ENCODE data around the gene SLC6A18.

SLC6A18 gene

GRCh38 chr5:1225081-1225480, at the start of gene SLC6A18:
SLC6A18 (plus strand) TSS chr5:1225381; CDS start chr5:1225478, 97 bp downstream.
- no peak for DNase-seq (ENCODE audit: low spot score)

GRCh38 chr5:1175801-1176472, 49.2 kb upstream of the SLC6A18 start:
- DNase-seq (ENCODE audit: low spot score): no peak

GRCh38 chr5:1176473-1177391, 48.4 kb upstream of the SLC6A18 start:
- DNase-seq (ENCODE audit: low spot score): no peak

- DNase-seq (ENCODE audit: low spot score): no peak
Observed at GRCh38 chr5:1177826-1178528, 47.2 kb upstream of the SLC6A18 start.

DNA sequence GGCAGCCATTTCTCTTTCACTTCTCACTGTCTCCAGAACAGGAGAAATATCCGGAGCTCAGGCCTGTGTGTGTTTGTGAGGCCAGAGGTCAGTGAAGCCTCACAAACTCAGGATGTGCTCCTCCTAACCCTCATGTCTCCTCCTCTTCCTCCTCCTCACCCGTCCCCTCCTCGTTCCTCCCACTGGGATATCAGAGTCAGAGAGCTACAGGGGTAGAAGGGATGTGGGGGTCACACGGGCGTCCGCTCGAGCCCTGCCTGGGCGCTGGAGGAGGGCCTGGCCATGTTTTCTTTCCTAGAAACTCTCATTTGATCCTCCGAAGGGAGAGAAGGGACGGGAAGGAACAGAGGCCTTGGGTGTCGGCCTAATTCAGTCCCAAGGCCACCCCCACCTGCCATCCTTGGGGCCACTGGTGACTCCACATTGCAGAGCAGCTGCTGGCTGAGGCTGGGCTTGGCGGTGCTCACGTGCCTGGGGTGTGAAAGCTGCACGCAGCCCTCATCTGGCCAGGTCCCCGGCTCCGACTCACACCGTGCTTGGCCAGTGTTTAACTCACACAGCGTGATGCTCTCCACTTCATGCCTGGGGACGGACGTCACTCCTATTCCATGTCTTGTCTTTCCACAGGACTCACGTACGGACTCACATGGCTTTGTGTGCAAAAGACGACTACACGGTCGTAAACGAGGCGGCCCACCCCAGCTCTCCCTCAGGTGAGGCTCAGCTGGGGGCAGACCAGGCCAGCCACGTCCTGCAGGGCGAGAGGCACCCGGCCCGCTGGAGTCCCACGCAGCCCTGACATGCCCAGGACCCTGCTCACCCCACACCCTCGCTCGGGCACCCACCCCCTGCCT, 46.4 kb upstream of the SLC6A18 start:
- DNase-seq (ENCODE audit: low spot score): no peak

DNA sequence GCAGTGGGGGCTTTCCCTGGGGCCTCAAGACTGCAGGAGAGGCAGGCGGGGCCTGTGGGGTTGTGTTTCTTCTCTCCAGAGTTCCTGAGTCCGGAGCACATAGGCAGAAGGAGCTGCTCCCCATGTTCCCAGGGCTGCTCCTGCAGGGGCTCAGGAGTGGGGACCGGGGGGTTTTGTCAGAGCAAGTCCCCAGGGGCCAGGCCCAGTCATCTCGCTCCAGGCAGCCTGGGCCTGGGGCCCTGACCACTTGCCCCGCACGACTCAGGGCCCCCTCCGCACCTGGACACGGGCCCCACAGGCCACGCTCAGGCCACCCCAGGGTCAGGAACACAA, 45.8 kb upstream of the SLC6A18 start:
- no peak for DNase-seq (ENCODE audit: low spot score)

- DNase-seq (ENCODE audit: low spot score): no peak
Observed at GRCh38 chr5:1180096-1180495, 45.1 kb upstream of the SLC6A18 start.

DNA sequence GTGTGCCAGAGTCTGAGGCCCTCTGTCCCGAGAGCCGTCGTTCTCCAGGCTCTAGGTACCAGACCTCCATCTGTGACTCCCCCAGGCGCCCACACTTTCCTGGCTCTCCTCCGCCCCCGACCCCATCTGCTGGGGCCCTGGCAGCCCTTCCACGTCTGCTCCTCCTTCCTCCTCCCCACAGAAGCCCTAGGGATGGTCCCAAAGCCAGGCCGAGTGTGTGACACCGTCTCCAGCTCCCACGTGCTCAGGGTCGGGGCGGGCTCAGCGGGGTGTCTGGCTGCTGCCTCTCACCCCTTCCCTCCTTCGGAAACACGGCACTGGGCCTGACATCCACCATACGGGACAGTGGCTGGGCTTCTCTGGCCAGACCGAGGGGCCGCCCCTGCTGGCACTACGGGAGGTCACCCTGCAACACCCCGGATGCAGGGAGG, 44.3 kb upstream of the SLC6A18 start:
- DNase-seq (ENCODE audit: low spot score): no peak

DNA sequence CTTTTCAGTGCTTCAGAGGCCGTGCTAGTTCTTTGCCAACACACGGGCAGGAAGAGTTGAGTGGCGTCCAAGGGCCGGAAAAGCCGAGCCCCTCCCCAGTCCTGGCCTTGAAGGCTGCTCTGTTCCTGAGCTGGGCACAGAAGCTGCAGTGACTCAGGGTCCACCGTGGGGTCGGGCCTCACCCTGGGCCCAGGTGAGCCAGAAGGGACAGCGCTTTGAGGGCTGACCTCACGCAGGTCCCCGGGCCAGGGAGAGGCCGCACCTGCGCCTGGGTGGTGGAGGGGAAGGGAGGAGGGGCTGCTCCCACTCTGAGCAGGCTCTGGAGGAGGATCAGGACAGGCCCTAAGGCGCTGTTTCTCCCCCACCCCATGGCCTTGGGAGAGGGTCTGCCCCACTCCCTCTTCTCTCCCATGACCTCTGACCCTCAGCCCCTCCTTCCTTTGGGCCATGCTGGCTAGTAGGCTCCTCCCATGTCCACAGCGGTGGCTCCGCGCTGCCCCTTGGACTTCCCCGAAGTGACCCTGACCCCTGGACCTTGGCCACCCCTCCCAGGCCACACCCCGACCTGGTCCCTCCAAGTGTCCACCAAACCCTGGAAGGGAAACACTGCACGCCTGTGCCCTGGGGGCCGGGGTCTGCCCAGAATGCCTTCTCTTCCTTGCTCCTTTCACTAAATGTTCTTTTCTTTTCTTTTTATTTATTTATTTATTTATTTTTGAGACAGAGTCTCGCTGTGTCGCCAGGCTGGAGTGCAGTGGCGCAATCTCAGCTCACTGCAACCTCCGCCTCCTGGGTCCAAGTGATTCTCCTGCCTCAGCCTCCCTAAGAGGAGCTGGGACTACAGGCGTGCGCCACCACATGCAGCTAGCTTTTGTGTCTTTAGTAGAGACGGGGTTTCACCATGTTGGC, 43.5 kb upstream of the SLC6A18 start:
- no peak for DNase-seq (ENCODE audit: low spot score)

GRCh38 chr5:1182360-1182632, 42.9 kb upstream of the SLC6A18 start:
- DNase-seq (ENCODE audit: low spot score): no peak

GRCh38 chr5:1182633-1183423, 42.4 kb upstream of the SLC6A18 start:
- DNase-seq (ENCODE audit: low spot score): no peak

GRCh38 chr5:1183424-1184162, 41.6 kb upstream of the SLC6A18 start:
- DNase-seq (ENCODE audit: low spot score): no peak

DNA sequence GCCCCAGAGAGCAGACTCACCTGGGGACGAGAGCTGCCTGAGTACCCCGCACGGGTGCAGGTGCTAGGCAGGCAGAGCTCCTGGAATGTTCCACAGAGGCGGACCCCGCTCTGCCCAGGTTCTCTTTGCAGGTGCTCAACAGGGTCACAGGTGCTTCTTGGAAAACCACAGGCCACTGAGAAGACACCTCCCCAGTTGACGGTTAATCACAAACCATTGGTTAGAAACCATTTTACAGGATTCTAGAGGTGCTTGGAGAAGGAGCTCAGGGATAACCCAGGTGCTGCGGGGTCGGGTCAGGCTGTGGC, 41.1 kb upstream of the SLC6A18 start:
- DNase-seq (ENCODE audit: low spot score): no peak

DNA sequence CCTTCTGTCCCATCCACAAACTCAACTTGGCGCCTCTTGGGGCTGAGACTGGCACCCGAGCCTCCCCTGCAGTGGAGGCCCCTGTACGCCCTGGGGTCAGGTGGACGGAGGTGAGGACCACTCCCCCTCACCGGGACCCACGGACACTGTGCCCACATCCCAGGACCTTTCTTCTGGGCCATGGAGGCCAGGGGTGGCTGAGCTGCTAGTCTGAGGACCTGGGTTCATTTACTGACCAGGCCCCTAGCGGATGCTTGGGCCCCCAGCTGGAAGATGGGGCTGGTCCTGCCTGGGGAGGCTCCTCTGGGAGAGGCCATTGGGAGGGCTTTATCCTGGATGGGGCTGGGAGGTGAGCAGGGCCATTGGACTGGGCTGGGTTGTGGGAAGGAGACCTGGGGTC, 40.7 kb upstream of the SLC6A18 start:
- DNase-seq (ENCODE audit: low spot score): no peak

GRCh38 chr5:1185038-1185627, 40.0 kb upstream of the SLC6A18 start:
- no peak for DNase-seq (ENCODE audit: low spot score)

DNA sequence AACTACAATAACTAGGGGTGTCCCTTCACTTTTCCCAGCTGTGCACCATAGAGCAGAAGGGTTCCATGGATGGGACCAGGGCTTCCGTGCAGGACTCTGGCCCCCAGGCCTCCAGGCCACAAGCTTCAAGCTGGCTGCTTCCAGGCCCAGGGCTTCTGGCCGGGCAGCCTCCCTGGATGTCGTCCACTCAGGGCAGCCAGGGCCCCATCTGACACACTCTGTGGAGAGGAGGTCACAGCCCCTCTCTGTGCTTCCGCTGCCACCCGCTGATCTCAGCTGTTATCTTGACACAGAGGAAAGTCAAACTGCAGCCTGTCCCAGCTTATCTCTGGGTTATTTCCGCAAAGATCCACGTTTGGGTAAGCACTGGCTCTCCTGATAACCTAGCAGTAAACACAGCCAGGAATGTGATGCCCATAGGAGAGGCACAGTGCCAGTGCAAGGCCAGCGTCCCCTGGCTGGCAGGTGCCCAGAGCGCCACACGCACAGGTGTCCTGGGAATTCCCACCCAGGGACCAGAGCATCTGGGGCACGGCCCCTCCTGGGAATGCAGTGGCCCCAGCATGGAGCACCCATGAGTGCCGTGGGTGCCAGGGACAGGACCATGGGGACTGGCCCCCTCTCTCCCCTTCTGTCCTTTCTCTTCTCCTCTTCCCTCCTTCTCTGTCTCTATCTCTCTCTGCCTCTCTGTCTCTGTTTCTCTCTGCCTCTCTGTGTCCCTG, 39.4 kb upstream of the SLC6A18 start:
- DNase-seq (ENCODE audit: low spot score): no peak

- DNase-seq (ENCODE audit: low spot score): no peak
Observed at GRCh38 chr5:1186351-1187233, 38.6 kb upstream of the SLC6A18 start.
